Measurements from ENCODE around the gene CNIH3. TPM values are rescaled to one million over a fixed set of nuclear protein-coding genes. Genes with fewer than 3 reads are reported as not detected.

Gene CNIH3
- total and polyA plus RNA-seq, 8 donors = 2.0 to 10.5 (median 3.6) TPM

GRCh38 chr1:224589006-224589405 lies 27.1 kb upstream of the CNIH3 start:
- no peaks in the 10 kb centered on the region for H3K9me3 ChIP-seq
- DNase-seq (no peak), ATAC-seq (no peak), FAIRE-seq (no peak)
- H3K4me1 ChIP-seq = no peaks in the 10 kb centered on the region
- no peak overlapping the region for H3K27ac ChIP-seq
- TF ChIP-seq, protein P1, sequence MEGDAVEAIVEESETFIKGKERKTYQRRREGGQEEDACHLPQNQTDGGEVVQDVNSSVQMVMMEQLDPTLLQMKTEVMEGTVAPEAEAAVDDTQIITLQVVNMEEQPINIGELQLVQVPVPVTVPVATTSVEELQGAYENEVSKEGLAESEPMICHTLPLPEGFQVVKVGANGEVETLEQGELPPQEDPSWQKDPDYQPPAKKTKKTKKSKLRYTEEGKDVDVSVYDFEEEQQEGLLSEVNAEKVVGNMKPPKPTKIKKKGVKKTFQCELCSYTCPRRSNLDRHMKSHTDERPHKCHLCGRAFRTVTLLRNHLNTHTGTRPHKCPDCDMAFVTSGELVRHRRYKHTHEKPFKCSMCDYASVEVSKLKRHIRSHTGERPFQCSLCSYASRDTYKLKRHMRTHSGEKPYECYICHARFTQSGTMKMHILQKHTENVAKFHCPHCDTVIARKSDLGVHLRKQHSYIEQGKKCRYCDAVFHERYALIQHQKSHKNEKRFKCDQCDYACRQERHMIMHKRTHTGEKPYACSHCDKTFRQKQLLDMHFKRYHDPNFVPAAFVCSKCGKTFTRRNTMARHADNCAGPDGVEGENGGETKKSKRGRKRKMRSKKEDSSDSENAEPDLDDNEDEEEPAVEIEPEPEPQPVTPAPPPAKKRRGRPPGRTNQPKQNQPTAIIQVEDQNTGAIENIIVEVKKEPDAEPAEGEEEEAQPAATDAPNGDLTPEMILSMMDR (IDR thresholded peaks at IDR 0.05) = no peak
- H3K27me3 ChIP-seq = no peaks in the 10 kb centered on the region
- H3K4me3 ChIP-seq = no peak overlapping the region
- intact Hi-C loops (cut with DNase I) = no loop called here
- 75 to 83% methylated on average over 6 of the region's 6 CpGs for WGBS, 2 donors
- H3K36me3 ChIP-seq = no peaks in the 10 kb centered on the region

DNA sequence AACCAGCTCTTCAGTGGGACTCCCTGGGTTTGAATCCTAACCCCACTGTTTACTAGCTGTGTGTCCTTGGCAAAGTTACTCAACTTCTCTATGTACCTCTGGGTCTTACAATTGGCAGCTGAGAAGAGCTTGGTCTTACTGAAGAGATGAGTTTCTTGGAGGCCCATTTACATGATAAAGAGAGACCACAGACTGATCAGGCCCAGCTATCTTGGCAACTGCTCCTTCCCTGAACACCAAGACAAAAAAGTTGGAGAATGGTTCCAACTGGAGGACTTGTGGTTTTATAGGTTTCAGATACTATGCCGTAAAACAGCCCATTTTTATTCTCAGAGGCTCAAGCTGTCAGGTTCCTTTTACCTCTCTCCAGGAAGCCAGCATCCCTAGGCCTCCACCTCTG lies 24.8 kb upstream of the CNIH3 start:
- no peaks in the 10 kb centered on the region for H3K27me3 ChIP-seq
- intact Hi-C loops (cut with DNase I) = no loop called here
- no peak for FAIRE-seq
- 89 to 95% methylated on average over 1 of the region's 1 CpG for WGBS, 2 donors
- ATAC-seq = no peak
- TF ChIP-seq, protein P1 (IDR thresholded peaks at IDR 0.05) = no peak
- no peaks in the 10 kb centered on the region for H3K36me3 ChIP-seq
- no peak for DNase-seq
- no peaks in the 10 kb centered on the region for H3K4me1 ChIP-seq
- H3K4me3 ChIP-seq = no peak overlapping the region
- no peaks in the 10 kb centered on the region for H3K9me3 ChIP-seq
- no peak overlapping the region for H3K27ac ChIP-seq

- no peak for DNase-seq
- peak in 1 of 4 donors; percentile 69 for ATAC-seq
- no peak for FAIRE-seq
- intact Hi-C loops (cut with DNase I) = no loop called here
- 76 to 78% methylated on average over 6 of the region's 6 CpGs for WGBS, 2 donors
- no peak overlapping the region for H3K27ac ChIP-seq
- H3K36me3 ChIP-seq = no peaks in the 10 kb centered on the region
- H3K4me3 ChIP-seq = no peak overlapping the region
- TF ChIP-seq, protein P1 (IDR thresholded peaks at IDR 0.05) = no peak
- no peaks in the 10 kb centered on the region for H3K4me1 ChIP-seq
- no peaks in the 10 kb centered on the region for H3K27me3 ChIP-seq
- H3K9me3 ChIP-seq = no peaks in the 10 kb centered on the region
Observed at GRCh38 chr1:224592636-224593582, 23.2 kb upstream of the CNIH3 start.

- H3K9me3 ChIP-seq = no peaks in the 10 kb centered on the region
Observed at GRCh38 chr1:224594360-224594759, 21.8 kb upstream of the CNIH3 start.

More at GRCh38 chr1:224594360-224594759, 21.8 kb upstream of the CNIH3 start:
- Histone ChIP-seq H3K27ac (no peak overlapping the region), H3K27me3 (no peaks in the 10 kb centered on the region), H3K4me1 (no peaks in the 10 kb centered on the region), H3K4me3 (no peak overlapping the region), H3K36me3 (no peaks in the 10 kb centered on the region)
- FAIRE-seq = no peak
- intact Hi-C loops (cut with DNase I) = no loop called here
- ATAC-seq = no peak
- DNase-seq = no peak
- 90 to 100% methylated on average over 3 of the region's 3 CpGs for WGBS, 2 donors
- TF ChIP-seq, protein P1 (IDR thresholded peaks at IDR 0.05) = no peak
